RWPE1 (cell line): Measurements from ENCODE around the gene IL6ST.
"Not testable (repeated sequence)": the region's sequence is repeated elsewhere in the genome, so short reads cannot be mapped to it uniquely, and the experiment has no call there.

Experiments
- CTCF ChIA-PET: fragments of 350-600 bp; sonication (Branson Sonifier 250); formaldehyde crosslinking; extraction: SDS; loops from one replicate; lab custom pipeline; 2021; lab: Yijun Ruan, JAX
- POLR2A ChIA-PET: fragments of 400-600 bp; formaldehyde crosslinking; extraction: SDS; loops from one replicate; lab custom pipeline; 2020; ENCODE audit warnings: antibody characterized with exemption; ENCODE audit not compliant: low non-redundant PET; lab: Yijun Ruan, JAX
- DNase-seq: peaks from one replicate; pipeline ENCODE4 v3.0.0; 2012; ENCODE audit warnings: low spot score
- H3K27ac ChIP-seq: fragments of 450-650 bp; 2 replicates; pipeline ENCODE4 v1.5.1; 2017
- CTCF ChIP-seq: fragments of 450-650 bp; conservative IDR thresholded peaks from 2 replicates; pipeline ENCODE4 v1.5.1; 2017; ENCODE audit warnings: low read depth, mild to moderate bottlenecking

Gene IL6ST

DNA sequence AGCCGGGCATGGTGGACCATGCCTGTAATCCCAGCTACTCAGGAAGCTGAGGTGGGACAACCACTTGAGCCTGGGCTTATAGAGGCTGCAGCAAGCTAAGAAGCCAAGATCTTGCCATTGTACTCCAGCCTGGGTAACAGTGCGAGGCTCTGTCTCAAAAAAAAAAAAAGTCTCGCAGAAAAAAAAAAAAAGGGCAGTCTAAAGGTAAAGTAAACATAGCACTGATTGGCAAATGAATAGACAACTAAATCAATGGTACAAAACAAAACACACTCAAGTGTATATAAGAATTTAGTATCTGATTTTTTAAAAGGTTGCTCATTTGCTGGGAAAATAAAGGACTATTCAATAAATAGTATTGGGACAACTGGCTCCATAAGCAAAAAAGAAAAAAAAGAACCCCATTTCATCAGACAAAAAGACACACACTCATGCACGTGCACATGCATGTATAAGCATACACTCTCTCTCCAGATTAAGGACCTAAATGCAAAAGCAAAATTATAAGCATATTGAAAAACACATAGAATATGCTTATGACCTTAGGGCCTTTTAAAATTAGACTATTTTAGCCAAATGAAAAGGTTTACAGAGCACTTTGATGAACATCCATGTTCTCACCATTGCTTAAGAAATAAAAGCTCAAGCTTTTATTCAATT, 5.7 kb downstream of the IL6ST start:
- no peak for DNase-seq
- ChIA-PET CTCF (interaction anchor here (0.6 to 1.1 kb wide), 3 partner anchors 12 to 629 kb away, joined by 3 to 4 read pairs (median 4); no protein-coding TSS in a partner anchor), POLR2A (interaction anchor here (0.6 kb wide), 2 partner anchors 77 to 681 kb away, joined by 3 to 8 read pairs; no protein-coding TSS in a partner anchor)
- H3K27ac ChIP-seq: no peak overlapping the region
- no peak for TF ChIP-seq CTCF

DNA sequence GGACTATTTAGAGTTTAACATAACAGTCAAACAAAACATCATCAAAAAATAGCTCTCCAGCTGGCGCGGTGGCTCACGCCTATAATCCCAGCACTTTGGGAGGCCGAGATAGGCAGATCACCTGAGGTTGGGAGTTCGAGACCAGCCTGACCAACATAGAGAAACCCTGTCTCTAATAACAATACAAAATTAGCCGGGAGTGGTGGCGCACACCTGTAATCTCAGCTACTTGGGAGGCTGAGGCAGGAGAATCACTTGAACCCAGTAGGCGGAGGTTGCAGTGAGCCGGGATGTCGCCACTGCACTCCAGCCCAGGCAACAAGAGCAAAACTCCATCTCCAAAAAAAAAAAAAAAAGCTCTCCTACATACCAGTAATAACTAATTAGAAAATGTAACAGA, 6.3 kb downstream of the IL6ST start:
- DNase-seq, CTCF ChIA-PET, H3K27ac ChIP-seq, POLR2A ChIA-PET: not testable (repeated sequence)

GRCh38 chr5:55986931-55987330, 7.8 kb downstream of the IL6ST start:
- TF ChIP-seq CTCF: no peak
- POLR2A ChIA-PET: interaction anchor here (1.3 kb wide), 1 partner anchor 8 kb away, joined by 3 read pairs; the partner anchor contains the start of gene IL6ST
- H3K27ac ChIP-seq: no peak overlapping the region
- no peak for DNase-seq
- CTCF ChIA-PET: no interaction called here

- DNase-seq: no peak
- ChIA-PET POLR2A (no interaction called here), CTCF (interaction anchor here (0.5 to 0.7 kb wide), 3 partner anchors 46 to 877 kb away, joined by 3 to 7 read pairs (median 3); no protein-coding TSS in a partner anchor)
- TF ChIP-seq CTCF: no peak
- H3K27ac ChIP-seq: no peak overlapping the region
These were observed 9.6 kb downstream of the IL6ST start for GRCh38 chr5:55985181-55985580.

DNA sequence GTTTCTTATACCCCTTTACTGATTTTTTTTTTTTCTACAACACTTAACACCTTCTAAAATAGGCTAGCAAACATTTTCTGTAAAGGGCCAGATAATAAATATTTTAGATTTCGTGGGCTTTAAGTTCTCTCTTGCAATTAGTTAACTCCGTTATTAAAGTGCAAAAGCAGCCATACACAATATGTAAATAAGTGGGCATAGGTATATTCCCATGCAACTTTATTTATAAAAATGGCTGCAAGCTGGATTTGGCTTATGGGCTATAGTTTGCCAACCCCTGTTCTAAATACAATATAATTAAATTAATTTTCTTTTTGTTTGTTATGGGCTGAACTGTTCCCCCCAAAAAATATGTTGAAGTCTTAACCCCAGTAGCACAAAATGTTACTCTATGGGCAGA, 10.8 kb downstream of the IL6ST start:
- no peak for TF ChIP-seq CTCF
- CTCF ChIA-PET: interaction anchor here (0.7 kb wide), 1 partner anchor 48 kb away, joined by 6 read pairs; no protein-coding TSS in a partner anchor
- no peak for DNase-seq
- no peak overlapping the region for H3K27ac ChIP-seq
- POLR2A ChIA-PET: no interaction called here

DNA sequence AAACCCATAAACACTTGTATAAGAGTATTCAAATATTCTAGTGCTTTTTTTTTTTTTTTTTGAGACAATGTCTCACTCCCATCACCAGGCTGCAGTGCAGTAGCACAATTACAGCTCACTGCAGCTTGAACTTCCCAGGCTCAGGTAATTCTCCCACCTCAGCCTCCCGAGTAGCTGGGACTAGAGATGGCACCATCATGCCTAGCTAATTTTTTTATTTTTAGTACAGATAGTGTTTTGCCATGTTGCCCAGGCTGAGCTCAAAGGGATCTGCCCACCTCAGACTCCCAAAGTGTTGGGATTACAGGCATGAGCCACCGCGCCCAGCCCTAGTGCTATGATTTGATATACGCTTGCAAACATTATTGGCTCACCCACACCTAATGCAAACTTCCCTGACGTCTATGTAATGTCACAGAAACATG, 11.8 kb downstream of the IL6ST start:
- ChIA-PET POLR2A (no interaction called here), CTCF (interaction anchor here (0.6 to 2.1 kb wide), 5 partner anchors 9 to 866 kb away, joined by 3 to 11 read pairs (median 3); no protein-coding TSS in a partner anchor)
- H3K27ac ChIP-seq: no peak overlapping the region
- TF ChIP-seq CTCF: no peak
- no peak for DNase-seq

DNA sequence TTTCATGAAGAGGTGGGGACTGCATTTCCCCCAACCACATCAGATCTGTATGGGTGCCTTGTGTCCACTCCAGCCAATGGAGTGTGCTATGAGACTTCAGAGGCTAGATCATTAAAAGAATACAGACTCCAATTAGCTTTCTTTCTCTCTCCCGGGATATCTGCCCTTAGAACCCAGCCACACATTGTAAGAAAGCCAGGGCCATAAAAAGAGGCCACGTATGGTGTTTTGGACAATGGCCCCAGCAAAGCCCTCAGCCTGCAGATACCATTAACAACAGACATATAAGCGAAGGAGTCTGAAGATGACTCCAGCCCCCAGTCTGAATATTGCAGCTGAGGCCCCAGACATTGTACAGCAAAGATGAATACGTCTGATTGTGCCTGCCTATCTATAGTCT, 21.5 kb downstream of the IL6ST start:
- H3K27ac ChIP-seq: no peak overlapping the region
- DNase-seq: no peak
- ChIA-PET POLR2A (no interaction called here), CTCF (interaction anchor here (0.9 kb wide), 1 partner anchor 203 kb away, joined by 3 read pairs; no protein-coding TSS in a partner anchor)
- TF ChIP-seq CTCF: no peak
